Smooth muscle cell (in vitro differentiated cells): Measurements from ENCODE around the gene RAB3B. TPM values are rescaled to one million over a fixed set of nuclear protein-coding genes. Genes with fewer than 3 reads are reported as not detected.

Source experiments
- DNase-seq: peaks from one replicate; lab custom pipeline; 2025; ENCODE audit not compliant: unreplicated experiment; lab: John Stamatoyannopoulos, UW
- H2AFZ ChIP-seq: fragments of 200-600 bp; sonication (generic); 2 replicates; pipeline ENCODE4 v1.6.0; 2016; ENCODE audit warnings: antibody characterized with exemption, low read depth, mild to moderate bottlenecking
- H3F3A ChIP-seq: fragments of 200-600 bp; sonication (generic); 2 replicates; pipeline ENCODE4 v1.6.0; 2017; ENCODE audit warnings: antibody characterized with exemption, low read depth
- H3K27ac ChIP-seq: fragments of 200-600 bp; sonication (generic); 2 replicates; pipeline ENCODE4 v1.5.1; 2016; ENCODE audit warnings: low read depth, mild to moderate bottlenecking
- H3K27me3 ChIP-seq: fragments of 200-600 bp; sonication (generic); 2 replicates; pipeline ENCODE4 v1.6.1; 2016; ENCODE audit warnings: low read depth, mild to moderate bottlenecking
- H3K36me3 ChIP-seq: fragments of 200-600 bp; sonication (generic); 2 replicates; pipeline ENCODE4 v1.5.1; 2016; ENCODE audit warnings: low read depth
- H3K4me1 ChIP-seq: fragments of 200-600 bp; sonication (generic); 2 replicates; pipeline ENCODE4 v1.5.1; 2016; ENCODE audit warnings: low read depth
- H3K4me2 ChIP-seq: fragments of 200-600 bp; sonication (generic); 2 replicates; pipeline ENCODE4 v1.6.0; 2016; ENCODE audit warnings: mild to moderate bottlenecking
- H3K4me3 ChIP-seq: fragments of 200-600 bp; sonication (generic); 2 replicates; pipeline ENCODE4 v1.5.1; 2016; ENCODE audit warnings: mild to moderate bottlenecking
- H3K79me2 ChIP-seq: fragments of 200-600 bp; sonication (generic); 2 replicates; pipeline ENCODE4 v1.6.0; 2016; ENCODE audit warnings: low read depth, mild to moderate bottlenecking
- H3K9ac ChIP-seq: fragments of 200-600 bp; sonication (generic); 2 replicates; pipeline ENCODE4 v1.6.0; 2016; ENCODE audit warnings: low read depth
- H3K9me3 ChIP-seq: fragments of 200-600 bp; sonication (generic); replicated peaks from 2 replicates; pipeline ENCODE4 v1.5.1; 2016; ENCODE audit warnings: low read depth
- H4K20me1 ChIP-seq: fragments of 200-600 bp; sonication (generic); 2 replicates; pipeline ENCODE4 v1.6.0; 2016; ENCODE audit warnings: low read depth
- CTCF ChIP-seq: fragments of 200-600 bp; sonication (generic); IDR thresholded peaks from 2 replicates; pipeline ENCODE4 v1.5.1; 2017; ENCODE audit warnings: borderline replicate concordance, mild to moderate bottlenecking, antibody characterized with exemption; ENCODE audit not compliant: insufficient read depth, poor library complexity, severe bottlenecking
- WGBS: methylation state at CpG from one replicate; pipeline ENCODE4 v1.1.7; 2016; ENCODE audit warnings: low lambda C conversion rate; 5-methylcytosine and 5-hydroxymethylcytosine counted together
- polyA plus RNA-seq: library from polyadenylated mRNA; unstranded; fragments of >200 nt; fragmentation: Nextera tagmentation; extraction: Ambion mirVana; gene quantifications from 2 replicates; pipeline ENCODE4 v1.2.1, GENCODE V29; 2016
- total RNA-seq: library from RNA; depleted of rRNA; stranded (reverse); fragments of >200 nt; gene quantifications from 2 replicates; pipeline ENCODE4 v1.2.3, GENCODE V29; 2014

RAB3B gene
- total and polyA plus RNA-seq, 2 experiments from 2014 or later, result 3.5 to 9.3 TPM

- Histone ChIP-seq H3K79me2 (no peaks in the 10 kb centered on the region), H3K27ac (no peak overlapping the region), H3F3A (no peaks in the 10 kb centered on the region), H3K9me3 (no peaks in the 10 kb centered on the region), H3K4me1 (peaks cover 19% of the 10 kb centered on the region), H3K27me3 (no peaks in the 10 kb centered on the region), H3K4me2 (no peak overlapping the region), H2AFZ (no peak overlapping the region), H4K20me1 (no peaks in the 10 kb centered on the region), H3K36me3 (no peaks in the 10 kb centered on the region), H3K4me3 (no peak overlapping the region), H3K9ac (no peak overlapping the region)
- no peak for TF ChIP-seq CTCF
- DNase-seq, result no peak
- 94% methylated on average over 3 of the region's 3 CpGs for WGBS
Measured at GRCh38 chr1:51958824-51959223, 31.7 kb downstream of the RAB3B start.

DNA sequence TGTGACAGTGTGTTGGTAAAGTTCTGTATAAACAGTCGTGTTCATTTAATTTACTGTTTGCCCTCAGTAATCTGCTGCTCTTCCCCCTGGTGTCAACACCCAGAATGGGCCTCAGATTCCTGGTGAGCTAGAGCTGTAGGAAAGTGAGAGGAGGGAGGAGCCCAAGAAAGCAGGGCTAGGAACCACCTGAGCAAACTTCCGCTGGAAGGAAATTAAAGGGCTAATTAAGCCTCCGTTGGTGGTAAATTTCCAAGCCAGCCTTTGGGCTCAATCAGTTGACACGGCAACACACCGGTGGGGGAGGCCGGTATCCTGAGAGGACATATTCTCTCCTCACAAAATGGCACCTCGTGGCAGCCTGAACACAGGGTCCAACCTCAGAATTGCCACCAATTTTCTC is 32.9 kb downstream of the RAB3B start:
- Histone ChIP-seq H3K27me3 (no peaks in the 10 kb centered on the region), H2AFZ (no peak overlapping the region), H3K27ac (no peak overlapping the region), H3K79me2 (no peaks in the 10 kb centered on the region), H3K9me3 (no peaks in the 10 kb centered on the region), H3K4me3 (no peak overlapping the region), H3K9ac (no peak overlapping the region), H3K4me2 (no peak overlapping the region), H3F3A (no peaks in the 10 kb centered on the region), H3K4me1 (peaks cover 18% of the 10 kb centered on the region), H3K36me3 (no peaks in the 10 kb centered on the region), H4K20me1 (no peaks in the 10 kb centered on the region)
- WGBS, result 79% methylated on average over 7 of the region's 7 CpGs
- DNase-seq, result no peak
- no peak for TF ChIP-seq CTCF

DNA sequence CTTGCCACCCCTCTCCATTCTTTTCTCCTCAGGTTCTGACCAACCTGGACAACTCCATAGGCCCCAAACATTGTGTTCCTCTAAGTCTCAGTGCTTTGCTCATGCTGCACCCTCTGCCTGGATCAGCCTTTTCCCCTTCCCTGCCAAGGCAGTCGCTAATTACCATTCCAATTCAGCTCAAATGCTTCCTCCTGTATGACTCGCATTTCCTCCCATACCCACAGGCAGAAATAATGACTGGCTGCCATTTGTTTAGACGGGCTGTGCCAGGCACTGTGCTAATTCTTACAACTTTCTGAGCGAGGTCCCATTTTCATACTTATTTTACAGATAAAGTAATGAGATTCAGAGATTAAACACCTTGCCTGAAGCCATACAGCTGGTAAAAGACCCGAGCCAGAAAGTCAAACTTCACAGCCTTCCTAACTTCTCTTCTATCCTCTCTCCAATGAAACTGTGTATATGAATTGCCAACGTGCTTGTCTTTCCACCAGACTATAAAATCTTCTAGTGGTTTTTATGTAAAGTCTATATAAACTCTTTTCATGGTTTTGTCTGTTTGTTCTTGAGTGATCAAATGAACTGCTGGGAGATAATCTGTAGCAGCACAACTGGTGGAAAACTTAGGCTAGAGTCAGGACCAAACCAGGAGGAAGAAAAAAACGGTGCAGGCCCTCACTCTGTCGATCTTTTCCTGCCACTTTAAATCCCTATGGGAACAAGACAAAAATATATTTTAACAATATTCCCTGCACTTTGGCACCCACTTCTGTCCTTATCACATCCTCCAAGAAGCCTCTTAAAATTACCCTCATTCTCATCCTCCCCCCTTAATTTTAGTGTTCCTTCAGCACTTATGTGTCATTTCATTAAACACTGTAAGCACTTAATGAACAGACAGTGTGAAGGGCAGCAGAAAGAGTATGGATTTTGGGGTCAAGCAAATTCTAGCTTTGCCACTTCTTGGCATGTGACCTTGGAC is 33.7 kb downstream of the RAB3B start:
- TF ChIP-seq CTCF, result no peak
- 44% methylated on average over 8 of the region's 8 CpGs for WGBS
- peaks cover 18% of the 10 kb centered on the region for H3K4me1 ChIP-seq
- H3K27ac ChIP-seq, result no peak overlapping the region
- no peaks in the 10 kb centered on the region for H3K27me3 ChIP-seq
- no peak overlapping the region for H3K9ac ChIP-seq
- H4K20me1 ChIP-seq, result no peaks in the 10 kb centered on the region
- H3F3A ChIP-seq, result no peaks in the 10 kb centered on the region
- no peak for DNase-seq
- no peak overlapping the region for H2AFZ ChIP-seq
- H3K36me3 ChIP-seq, result no peaks in the 10 kb centered on the region
- no peaks in the 10 kb centered on the region for H3K79me2 ChIP-seq
- H3K9me3 ChIP-seq, result no peaks in the 10 kb centered on the region
- no peak overlapping the region for H3K4me3 ChIP-seq
- no peak overlapping the region for H3K4me2 ChIP-seq
